ENCODE data around the gene NEDD4. TPM values are rescaled to one million over a fixed set of nuclear protein-coding genes. Genes with fewer than 3 reads are reported as not detected.

NEDD4 gene
- total RNA-seq, 1 donor from 2014 or later: 55.4 TPM

DNA sequence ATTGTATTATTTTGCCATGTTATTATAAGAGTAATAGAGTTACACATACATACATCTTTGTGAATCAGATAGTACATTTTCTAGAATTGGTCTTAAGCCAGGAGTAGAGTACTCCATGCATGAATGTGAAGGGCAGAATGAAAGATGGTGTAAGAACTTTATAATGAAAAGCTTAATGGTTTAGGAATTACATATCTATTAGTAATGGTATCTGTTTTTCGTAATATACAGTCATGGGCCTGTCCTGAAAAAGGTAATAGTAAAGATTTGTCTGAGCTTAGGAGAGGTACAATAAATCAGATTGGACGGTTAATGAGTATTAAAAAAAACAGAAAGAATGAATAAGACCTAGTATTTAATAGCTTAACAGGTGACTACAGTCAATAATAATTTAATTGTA lies 132.3 kb downstream of the NEDD4 start:
- Mint-ChIP-seq H3K9me3 (ENCODE audit: unreplicated experiment) (no peaks in the 10 kb centered on the region), H3K27me3 (ENCODE audit: low read depth, unreplicated experiment) (no peaks in the 10 kb centered on the region), H3K4me3 (ENCODE audit: unreplicated experiment) (no peak overlapping the region), H3K4me1 (ENCODE audit: low read depth, unreplicated experiment) (peaks cover 5% of the 10 kb centered on the region), H3K36me3 (ENCODE audit: low read depth, unreplicated experiment) (peaks cover 21% of the 10 kb centered on the region), H3K27ac (ENCODE audit: unreplicated experiment) (no peak overlapping the region)
- Histone ChIP-seq H3K4me2 (ENCODE audit: low read length) (no peak overlapping the region), H3K79me2 (ENCODE audit: insufficient read depth, low read length) (peaks cover 4% of the 10 kb centered on the region), H3K27me3 (ENCODE audit: insufficient read depth, low read length) (no peaks in the 10 kb centered on the region), H3K36me3 (ENCODE audit: insufficient read depth, low read length) (peaks cover 34% of the 10 kb centered on the region), H3K4me1 (ENCODE audit: insufficient read depth, low read length) (no peaks in the 10 kb centered on the region), H3K4me3 (ENCODE audit: insufficient read depth, low read depth, low read length) (no peak overlapping the region), H2AFZ (ENCODE audit: low read depth, low read length) (no peak overlapping the region), H4K20me1 (ENCODE audit: insufficient read depth, low read length) (no peaks in the 10 kb centered on the region), H3K27ac (ENCODE audit: low read depth, low read length) (no peak overlapping the region), H3K9ac (ENCODE audit: low read length) (no peak overlapping the region), H3K9me3 (ENCODE audit: insufficient read depth, low read depth, low read length) (no peaks in the 10 kb centered on the region)
- no peak for DNase-seq (ENCODE audit: low read depth)
- TF ChIP-seq CTCF (IDR thresholded peaks at IDR 0.05; ENCODE audit: insufficient read depth, low read depth, low read length): no peak
- no peak for TF ChIP-seq EZH2 (IDR thresholded peaks at IDR 0.05; ENCODE audit: insufficient read depth, low read length)
- FAIRE-seq: no peak

- H3K27me3 Mint-ChIP-seq (ENCODE audit: low read depth, unreplicated experiment): no peaks in the 10 kb centered on the region
- H3K4me1 Mint-ChIP-seq (ENCODE audit: low read depth, unreplicated experiment): peaks cover 5% of the 10 kb centered on the region
- peaks cover 21% of the 10 kb centered on the region for H3K36me3 Mint-ChIP-seq (ENCODE audit: low read depth, unreplicated experiment)
- no peak overlapping the region for H3K27ac ChIP-seq (ENCODE audit: low read depth, low read length)
- no peak overlapping the region for H3K4me3 ChIP-seq (ENCODE audit: insufficient read depth, low read depth, low read length)
- no peaks in the 10 kb centered on the region for H3K4me1 ChIP-seq (ENCODE audit: insufficient read depth, low read length)
- H3K9me3 ChIP-seq (ENCODE audit: insufficient read depth, low read depth, low read length): no peaks in the 10 kb centered on the region
- FAIRE-seq (no peak), DNase-seq (ENCODE audit: low read depth) (no peak)
- peaks cover 41% of the 10 kb centered on the region for H3K36me3 ChIP-seq (ENCODE audit: insufficient read depth, low read length)
- H3K79me2 ChIP-seq (ENCODE audit: insufficient read depth, low read length): peaks cover 4% of the 10 kb centered on the region
- no peak overlapping the region for H3K9ac ChIP-seq (ENCODE audit: low read length)
- no peaks in the 10 kb centered on the region for H3K9me3 Mint-ChIP-seq (ENCODE audit: unreplicated experiment)
- H3K27ac Mint-ChIP-seq (ENCODE audit: unreplicated experiment): no peak overlapping the region
- no peak overlapping the region for H2AFZ ChIP-seq (ENCODE audit: low read depth, low read length)
- no peak overlapping the region for H3K4me3 Mint-ChIP-seq (ENCODE audit: unreplicated experiment)
- no peak for TF ChIP-seq CTCF (IDR thresholded peaks at IDR 0.05; ENCODE audit: insufficient read depth, low read depth, low read length)
- TF ChIP-seq EZH2 (IDR thresholded peaks at IDR 0.05; ENCODE audit: insufficient read depth, low read length): no peak
- peaks cover 4% of the 10 kb centered on the region for H4K20me1 ChIP-seq (ENCODE audit: insufficient read depth, low read length)
- H3K27me3 ChIP-seq (ENCODE audit: insufficient read depth, low read length): no peaks in the 10 kb centered on the region
- H3K4me2 ChIP-seq (ENCODE audit: low read length): no peak overlapping the region
These were observed 132.9 kb downstream of the NEDD4 start for GRCh38 chr15:55860468-55860867.

GRCh38 chr15:55859681-55860080 lies 133.7 kb downstream of the NEDD4 start:
- no peak overlapping the region for H3K27ac Mint-ChIP-seq (ENCODE audit: unreplicated experiment)
- peaks cover 25% of the 10 kb centered on the region for H3K36me3 Mint-ChIP-seq (ENCODE audit: low read depth, unreplicated experiment)
- no peak for FAIRE-seq

More at GRCh38 chr15:55859681-55860080, 133.7 kb downstream of the NEDD4 start:
- H3K9me3 ChIP-seq (ENCODE audit: insufficient read depth, low read depth, low read length): no peaks in the 10 kb centered on the region
- H3K4me2 ChIP-seq (ENCODE audit: low read length): no peak overlapping the region
- no peak overlapping the region for H3K4me3 Mint-ChIP-seq (ENCODE audit: unreplicated experiment)
- TF ChIP-seq EZH2 (IDR thresholded peaks at IDR 0.05; ENCODE audit: insufficient read depth, low read length) (no peak), CTCF (IDR thresholded peaks at IDR 0.05; ENCODE audit: insufficient read depth, low read depth, low read length) (no peak)
- H3K27ac ChIP-seq (ENCODE audit: low read depth, low read length): no peak overlapping the region
- H3K4me3 ChIP-seq (ENCODE audit: insufficient read depth, low read depth, low read length): no peak overlapping the region
- H3K36me3 ChIP-seq (ENCODE audit: insufficient read depth, low read length): peaks cover 48% of the 10 kb centered on the region
- peaks cover 5% of the 10 kb centered on the region for H4K20me1 ChIP-seq (ENCODE audit: insufficient read depth, low read length)
- H3K9ac ChIP-seq (ENCODE audit: low read length): no peak overlapping the region
- no peaks in the 10 kb centered on the region for H3K9me3 Mint-ChIP-seq (ENCODE audit: unreplicated experiment)
- peaks cover 4% of the 10 kb centered on the region for H3K79me2 ChIP-seq (ENCODE audit: insufficient read depth, low read length)
- no peaks in the 10 kb centered on the region for H3K4me1 ChIP-seq (ENCODE audit: insufficient read depth, low read length)
- H2AFZ ChIP-seq (ENCODE audit: low read depth, low read length): no peak overlapping the region
- no peaks in the 10 kb centered on the region for H3K27me3 ChIP-seq (ENCODE audit: insufficient read depth, low read length)
- no peaks in the 10 kb centered on the region for H3K27me3 Mint-ChIP-seq (ENCODE audit: low read depth, unreplicated experiment)
- peak; percentile 54 for DNase-seq (ENCODE audit: low read depth)
- H3K4me1 Mint-ChIP-seq (ENCODE audit: low read depth, unreplicated experiment): peaks cover 13% of the 10 kb centered on the region

Measured in astrocyte (in vitro differentiated cells and primary cell).